ENCODE data around the gene TGDS.
"Not testable (repeated sequence)": the region's sequence is repeated elsewhere in the genome, so short reads cannot be mapped to it uniquely, and the experiment has no call there.

TGDS gene

DNA sequence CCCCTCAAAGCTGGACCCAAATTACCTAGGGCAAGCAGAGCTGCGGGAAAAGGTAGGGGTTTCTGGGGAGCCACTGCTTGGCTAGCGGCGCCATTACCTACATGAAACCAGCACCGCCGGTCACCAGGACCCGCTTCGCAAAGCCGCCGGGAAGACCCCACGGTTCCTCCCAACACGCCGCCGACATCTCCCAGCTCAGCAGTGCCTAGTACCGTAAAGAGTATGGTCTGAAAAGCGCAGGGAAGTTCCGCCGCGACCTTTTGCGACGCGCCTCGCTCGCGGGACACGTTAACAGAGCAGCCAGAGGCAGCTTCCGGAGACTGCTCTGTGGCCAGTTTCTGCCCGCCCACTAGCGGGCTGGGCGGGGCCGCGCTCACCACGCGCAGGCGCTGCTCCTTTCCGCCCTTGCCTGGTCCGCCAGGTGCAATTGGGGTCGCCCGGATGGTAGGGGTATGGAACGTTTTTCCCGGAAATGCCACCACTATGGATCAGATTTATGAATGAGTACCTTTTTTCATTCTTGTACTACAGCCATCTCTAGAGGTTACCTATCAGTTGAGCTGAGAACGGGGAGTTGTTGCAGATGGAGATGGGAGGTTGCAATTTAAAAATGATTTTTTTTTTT, at the start of gene TGDS:
Gene TGDS (minus strand): TSS at position 203 of the 625 bp plus-strand sequence. CDS start 16 bp downstream, at position 187.
- peak; percentile 72 to 76 for DNase-seq (ENCODE audit: low read depth in 2 of 2)

DNA sequence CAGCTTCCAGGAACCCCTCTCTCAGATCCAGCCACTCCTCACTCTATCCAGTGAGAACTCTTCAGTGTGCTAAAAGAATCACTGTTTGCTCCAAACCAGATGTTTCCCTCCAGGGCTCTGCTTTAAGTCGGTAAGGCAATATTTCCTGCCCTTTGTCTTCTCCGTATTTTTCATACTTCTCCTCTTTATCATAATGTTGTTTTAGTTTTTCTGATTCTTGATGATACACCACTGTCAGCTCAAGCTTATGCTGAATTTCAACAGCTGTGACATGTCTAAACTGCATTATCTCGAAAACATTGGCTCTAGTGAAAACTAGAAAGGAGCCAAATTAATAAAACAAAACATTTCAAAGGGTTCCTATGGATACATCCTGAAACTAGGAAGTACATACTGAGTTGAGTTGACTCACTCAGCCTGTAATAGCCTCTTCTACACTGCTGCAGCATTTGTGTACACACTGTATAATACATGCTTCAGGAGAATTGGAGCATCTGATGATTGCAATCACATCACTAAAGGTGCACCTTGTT, 45.5 kb upstream of the TGDS start:
- DNase-seq (ENCODE audit: low read depth in 2 of 2): no peak

GRCh38 chr13:94640721-94641120, 44.8 kb upstream of the TGDS start:
- no peak for DNase-seq (ENCODE audit: low read depth in 2 of 2)

- not testable (repeated sequence) for DNase-seq (ENCODE audit: low read depth in 2 of 2)
These were observed 41.7 kb upstream of the TGDS start for GRCh38 chr13:94637677-94638076.

- DNase-seq (ENCODE audit: low read depth in 2 of 2): no peak
These were observed 41.1 kb upstream of the TGDS start for GRCh38 chr13:94636942-94637578.

DNA sequence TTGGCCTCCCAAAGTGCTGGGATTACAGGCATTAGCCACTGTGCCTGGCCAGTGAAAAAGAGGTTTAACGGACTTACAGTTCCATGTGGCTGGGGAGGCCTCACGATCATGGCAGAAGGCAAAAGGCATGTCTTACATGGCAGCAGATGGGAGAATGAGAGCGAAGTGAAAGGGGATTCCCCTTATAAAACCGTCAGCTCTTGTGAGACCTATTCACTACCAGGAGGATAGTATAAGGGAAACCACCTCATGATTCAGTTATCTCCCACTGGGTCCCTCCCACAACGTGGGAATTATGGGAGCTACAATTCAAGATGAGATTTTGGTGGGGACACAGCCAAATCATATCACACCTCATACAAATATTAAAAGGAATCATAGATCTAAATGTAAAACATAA, 40.1 kb upstream of the TGDS start:
- DNase-seq (ENCODE audit: low read depth in 2 of 2): not testable (repeated sequence)

DNA sequence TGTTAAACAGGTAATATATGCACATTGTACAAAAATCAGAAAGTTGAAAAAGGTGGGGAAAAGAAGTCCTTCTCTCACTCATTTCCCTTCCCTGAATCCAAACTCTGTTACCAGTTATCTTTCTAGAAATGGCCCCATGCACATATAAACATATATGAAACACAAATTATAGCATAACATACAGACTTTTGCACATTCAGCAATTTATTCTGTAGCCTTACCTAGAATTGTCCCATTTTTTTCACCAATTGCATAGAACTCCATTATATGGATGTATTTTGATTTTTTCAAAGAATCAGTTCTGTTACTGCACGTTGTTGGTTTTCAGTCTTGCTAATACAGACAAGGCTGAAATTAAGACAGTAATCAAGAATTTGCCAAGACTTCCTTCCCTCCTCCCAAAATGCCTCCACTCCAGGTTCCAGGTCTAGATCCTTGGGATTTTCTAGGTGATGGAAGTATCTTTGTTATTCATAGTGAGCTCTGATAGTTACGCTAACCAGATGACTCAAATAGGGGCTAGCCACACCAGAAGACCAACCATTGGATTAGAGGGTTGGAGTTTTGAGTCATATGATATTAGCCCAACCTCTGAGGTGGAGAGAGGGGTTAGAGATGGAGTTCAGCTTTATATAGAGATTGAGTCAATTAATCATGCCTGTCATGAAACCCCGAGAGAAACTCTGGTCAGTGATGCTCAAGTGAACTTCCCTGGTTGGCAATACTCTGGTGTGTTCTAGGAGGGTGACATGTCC, 36.5 kb upstream of the TGDS start:
- DNase-seq (ENCODE audit: low read depth in 2 of 2): no peak

DNA sequence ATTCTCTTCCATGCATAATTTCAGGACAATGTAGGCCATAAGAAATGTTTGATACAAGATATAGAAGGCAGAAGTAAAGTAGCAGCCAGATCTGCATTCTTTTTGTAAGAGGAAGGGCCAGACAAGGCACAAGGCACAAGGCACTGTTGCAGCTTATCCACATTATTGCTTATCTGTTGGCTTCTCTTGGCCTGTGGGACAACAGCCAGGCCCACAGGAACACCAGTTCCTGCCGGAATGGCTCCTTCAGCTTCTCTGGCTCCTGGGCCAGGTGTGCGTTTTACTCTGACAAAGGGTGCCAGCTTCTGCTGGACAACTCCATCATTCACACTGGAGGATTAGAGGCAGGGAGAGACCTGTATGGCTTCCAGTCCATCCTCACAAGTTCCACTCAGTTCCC, 34.9 kb upstream of the TGDS start:
- no peak for DNase-seq (ENCODE audit: low read depth in 2 of 2)

GRCh38 chr13:94623316-94623715, 27.4 kb upstream of the TGDS start:
- no peak for DNase-seq (ENCODE audit: low read depth in 2 of 2)

- DNase-seq (ENCODE audit: low read depth in 2 of 2): no peak
These were observed 26.4 kb upstream of the TGDS start for GRCh38 chr13:94622344-94622743.

DNA sequence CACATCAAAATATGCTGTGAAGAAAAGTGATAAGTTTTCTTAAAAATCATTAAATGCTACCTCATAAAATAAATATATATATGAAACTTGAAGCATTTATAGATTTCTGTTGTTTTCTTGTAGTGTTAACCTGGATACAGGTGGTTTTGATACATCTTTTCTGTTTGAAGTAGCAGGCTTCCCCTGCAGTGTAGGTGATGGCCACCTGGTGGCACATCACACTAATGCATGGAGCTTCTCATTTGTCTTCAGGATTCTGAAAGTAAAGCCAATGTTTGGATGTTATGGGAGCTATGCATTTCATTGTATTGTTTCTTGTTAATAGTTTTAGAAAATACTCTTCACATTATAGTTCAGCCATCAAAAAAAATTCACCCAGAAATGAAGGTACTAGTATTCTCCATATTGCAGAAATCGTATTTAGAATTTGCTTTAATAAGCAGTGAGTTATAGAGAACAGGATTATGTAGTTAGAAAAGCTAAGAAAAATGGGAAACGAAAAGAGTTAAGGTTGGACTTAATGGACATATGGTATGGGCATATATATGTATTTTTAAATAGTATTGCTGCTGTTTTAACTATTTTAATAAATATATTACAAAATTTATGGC, 24.4 kb upstream of the TGDS start:
- no peak for DNase-seq (ENCODE audit: low read depth in 2 of 2)

- DNase-seq (ENCODE audit: low read depth in 2 of 2): no peak
These were observed 21.5 kb upstream of the TGDS start for GRCh38 chr13:94617389-94618000.

DNA sequence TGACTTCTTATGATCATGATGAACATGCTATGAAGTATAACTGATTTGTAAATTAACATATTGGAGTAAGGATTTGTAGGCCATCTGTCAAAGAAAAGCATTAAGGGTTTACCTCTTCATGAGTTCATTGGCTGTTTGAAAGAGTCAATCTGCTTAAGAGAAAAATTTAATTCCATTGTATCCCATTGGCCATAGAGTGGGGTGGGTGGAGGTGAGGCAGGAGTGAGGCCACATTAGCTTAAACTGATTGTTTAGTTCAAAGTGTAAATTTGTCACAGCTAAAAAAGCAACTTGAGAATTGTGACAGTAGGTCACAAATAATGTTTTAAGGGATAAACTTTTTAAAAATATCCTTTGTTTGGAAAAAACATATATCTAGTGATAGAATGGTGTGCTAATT, 17.1 kb upstream of the TGDS start:
- no peak for DNase-seq (ENCODE audit: low read depth in 2 of 2)

- DNase-seq (ENCODE audit: low read depth in 2 of 2): no peak
These were observed 16.1 kb upstream of the TGDS start for GRCh38 chr13:94612050-94612449.

DNA sequence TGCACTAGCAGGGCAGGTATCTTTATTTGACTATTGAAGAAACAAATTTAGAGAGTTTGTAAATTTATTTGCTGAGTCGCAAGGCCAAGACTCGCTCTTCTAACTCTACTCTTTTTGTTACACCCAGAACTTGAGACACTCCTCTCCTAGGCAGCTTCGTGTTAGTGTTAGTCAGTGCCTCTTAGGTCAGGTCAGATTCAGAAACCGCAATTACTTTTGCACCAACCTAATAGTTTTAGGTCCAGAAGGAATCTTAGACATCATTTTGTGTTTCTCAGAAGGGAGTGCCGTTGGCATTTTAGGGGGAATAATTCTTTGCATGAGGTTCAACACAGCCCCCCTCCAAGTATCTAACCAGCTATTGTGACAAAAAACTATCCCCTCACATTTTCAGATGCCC, 14.5 kb upstream of the TGDS start:
- DNase-seq (ENCODE audit: low read depth in 2 of 2): no peak

DNA sequence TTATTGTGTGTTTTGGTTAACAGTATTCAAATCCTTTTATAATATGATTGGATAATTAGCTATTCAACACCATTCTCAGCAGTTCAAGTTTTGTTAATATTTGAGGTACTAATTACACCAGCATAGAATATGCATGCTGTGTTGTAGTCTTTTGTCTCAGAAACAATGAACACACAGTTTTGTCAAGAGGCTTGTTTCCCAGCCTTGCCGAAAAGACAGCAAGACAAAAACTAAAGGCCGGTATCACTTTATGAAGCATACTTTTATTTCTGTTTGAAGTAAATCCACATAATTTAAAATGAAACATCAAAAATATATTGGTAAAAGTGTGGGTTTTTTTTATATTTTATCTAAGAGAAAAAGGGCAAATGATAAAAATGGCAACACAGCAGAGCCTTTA, 13.2 kb upstream of the TGDS start:
- no peak for DNase-seq (ENCODE audit: low read depth in 2 of 2)

GRCh38 chr13:94608586-94608985, 12.6 kb upstream of the TGDS start:
- DNase-seq (ENCODE audit: low read depth in 2 of 2): no peak

- DNase-seq (ENCODE audit: low read depth in 2 of 2): no peak
These were observed 12.0 kb upstream of the TGDS start for GRCh38 chr13:94607939-94608338.

DNA sequence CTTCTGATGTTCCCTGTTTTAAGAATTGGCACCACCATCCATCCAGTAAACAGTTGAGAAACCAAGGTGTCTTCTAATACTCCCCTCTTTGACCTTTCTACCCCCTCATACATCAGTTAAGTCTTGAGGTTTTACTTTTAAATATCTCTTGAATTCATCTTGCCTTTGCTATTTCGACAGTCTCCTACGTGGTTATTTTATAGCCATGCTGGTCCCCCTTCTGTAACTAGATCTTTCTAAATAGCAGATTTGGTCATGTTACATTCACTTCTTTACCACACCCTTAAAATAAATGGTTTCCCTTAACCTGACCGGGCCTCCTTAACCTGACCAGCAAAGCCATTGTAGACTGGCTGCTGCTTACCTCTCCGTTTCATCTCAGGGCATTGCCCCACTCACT, 11.1 kb upstream of the TGDS start:
- DNase-seq (ENCODE audit: low read depth in 2 of 2): no peak

DNA sequence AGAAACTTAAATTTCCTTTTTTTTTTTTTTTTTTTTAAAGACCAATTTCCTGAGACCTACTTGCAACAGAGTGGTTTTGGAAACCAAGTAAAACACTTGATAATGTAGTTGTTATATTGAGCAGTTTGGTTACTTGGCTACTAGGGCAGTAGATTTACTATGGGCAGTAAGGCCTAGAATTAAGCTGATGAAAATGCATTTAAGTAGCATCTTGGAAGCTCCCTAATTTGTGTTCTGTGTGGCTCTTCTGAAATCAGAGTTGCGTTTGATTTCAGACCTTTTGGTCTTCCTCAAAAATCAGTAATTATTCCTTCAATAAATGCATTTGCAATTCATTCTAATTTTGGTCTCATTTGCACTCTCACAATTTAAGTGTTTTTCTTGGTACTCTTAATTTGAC, 6.5 kb upstream of the TGDS start:
- no peak for DNase-seq (ENCODE audit: low read depth in 2 of 2)

- peak; percentile 65 to 77 for DNase-seq (ENCODE audit: low read depth in 2 of 2)
These were observed 5.8 kb upstream of the TGDS start, which contains the start of gene GPR180 for GRCh38 chr13:94601446-94602431. Gene GPR180 (plus strand): TSS chr13:94601857. CDS start chr13:94601928, 71 bp downstream.

Data from stimulated activated CD8-positive, alpha-beta memory T cell treated with anti-CD3 and anti-CD28 coated beads, Interleukin-7, amount 100 ng/mL, for 1 hour (primary cell).